HG03521 (cell line): ENCODE results near the gene TAS1R2.

Experiments used
- ATAC-seq: cut with Tn5 transposase; IDR thresholded peaks from one replicate; pipeline ENCODE4 v1.9.1; 2021; ENCODE audit warnings: mild to moderate bottlenecking, moderate library complexity; ENCODE audit not compliant: unreplicated experiment

TAS1R2 gene

GRCh38 chr1:18828224-18828623 lies 31.2 kb downstream of the TAS1R2 start:
- ATAC-seq = no peak

- ATAC-seq = no peak
Measured at GRCh38 chr1:18823438-18823837, 36.0 kb downstream of the TAS1R2 start.

GRCh38 chr1:18820791-18821641 lies 38.4 kb downstream of the TAS1R2 start:
- ATAC-seq = no peak

GRCh38 chr1:18819986-18820790 lies 39.3 kb downstream of the TAS1R2 start:
- no peak for ATAC-seq

- no peak for ATAC-seq
Measured at GRCh38 chr1:18819203-18819602, 40.3 kb downstream of the TAS1R2 start.

- no peak for ATAC-seq
Measured at GRCh38 chr1:18817795-18818435, 41.5 kb downstream of the TAS1R2 start.

- ATAC-seq = no peak
Measured at GRCh38 chr1:18817316-18817715, 42.1 kb downstream of the TAS1R2 start.

- no peak for ATAC-seq
Measured at GRCh38 chr1:18816808-18817207, 42.7 kb downstream of the TAS1R2 start.

GRCh38 chr1:18814874-18815531 lies 44.5 kb downstream of the TAS1R2 start:
- no peak for ATAC-seq

GRCh38 chr1:18814425-18814824 lies 45.0 kb downstream of the TAS1R2 start:
- no peak for ATAC-seq

- ATAC-seq = no peak
Measured at GRCh38 chr1:18812453-18812939, 47.0 kb downstream of the TAS1R2 start.

- ATAC-seq = no peak
Measured at GRCh38 chr1:18811733-18812452, 47.6 kb downstream of the TAS1R2 start.

- no peak for ATAC-seq
Measured at GRCh38 chr1:18809953-18810899, 49.2 kb downstream of the TAS1R2 start.

GRCh38 chr1:18808550-18808949 lies 50.9 kb downstream of the TAS1R2 start:
- no peak for ATAC-seq

- no peak for ATAC-seq
Measured at GRCh38 chr1:18807334-18808063, 52.0 kb downstream of the TAS1R2 start.

GRCh38 chr1:18805925-18806849 lies 53.3 kb downstream of the TAS1R2 start:
- no peak for ATAC-seq

- no peak for ATAC-seq
Measured at GRCh38 chr1:18805150-18805879, 54.1 kb downstream of the TAS1R2 start.
